8988T (cell line): ENCODE results near the gene CRACDL.

ENCODE experiments used
- DNase-seq: peaks from one replicate; pipeline ENCODE4 v3.0.0; 2011

CRACDL gene

GRCh38 chr2:98924910-98925309, 11.1 kb downstream of the CRACDL start:
- no peak for DNase-seq

- DNase-seq, result no peak
These were observed 11.8 kb downstream of the CRACDL start for GRCh38 chr2:98924038-98924830.

- DNase-seq, result no peak
These were observed 12.6 kb downstream of the CRACDL start for GRCh38 chr2:98923244-98923940.

- DNase-seq, result no peak
These were observed 15.0 kb downstream of the CRACDL start for GRCh38 chr2:98921062-98921461.

- DNase-seq, result peak; percentile 67
These were observed 19.0 kb downstream of the CRACDL start for GRCh38 chr2:98917031-98917471.

- DNase-seq, result no peak
These were observed 20.2 kb downstream of the CRACDL start for GRCh38 chr2:98915751-98916358.

GRCh38 chr2:98914713-98915580, 21.1 kb downstream of the CRACDL start:
- DNase-seq, result no peak

GRCh38 chr2:98913916-98914712, 21.9 kb downstream of the CRACDL start:
- DNase-seq, result no peak

- DNase-seq, result no peak
These were observed 22.8 kb downstream of the CRACDL start for GRCh38 chr2:98912957-98913915.

GRCh38 chr2:98912221-98912851, 23.7 kb downstream of the CRACDL start:
- peak; percentile 69 for DNase-seq

GRCh38 chr2:98911376-98912154, 24.5 kb downstream of the CRACDL start:
- no peak for DNase-seq

- DNase-seq, result no peak
These were observed 25.0 kb downstream of the CRACDL start for GRCh38 chr2:98911126-98911375.

GRCh38 chr2:98910349-98911125, 25.5 kb downstream of the CRACDL start:
- DNase-seq, result no peak

GRCh38 chr2:98909317-98910211, 26.5 kb downstream of the CRACDL start:
- DNase-seq, result no peak

- no peak for DNase-seq
These were observed 27.1 kb downstream of the CRACDL start for GRCh38 chr2:98908931-98909316.

- DNase-seq, result no peak
These were observed 27.8 kb downstream of the CRACDL start for GRCh38 chr2:98907966-98908905.

- no peak for DNase-seq
These were observed 28.6 kb downstream of the CRACDL start for GRCh38 chr2:98907385-98907784.
